K562 (cell line): ENCODE measurements around the gene AK4. TPM values are rescaled to one million over a fixed set of nuclear protein-coding genes. Genes with fewer than 3 reads are reported as not detected.

ENCODE experiments used
- ADNP ChIP-seq: fragments of 200-800 bp; sonication (Bioruptor generic); IDR thresholded peaks from 2 replicates; pipeline ENCODE4 v1.6.1; 2016; ENCODE audit warnings: missing genetic modification characterization, missing compliant biosample characterization
- ELF4 ChIP-seq: fragments of 450-650 bp; formaldehyde crosslinking; IDR thresholded peaks from 2 replicates; pipeline ENCODE4 v1.4.0; 2022; ENCODE audit warnings: missing genetic modification characterization
- GABPB1 ChIP-seq: sonication (generic); formaldehyde crosslinking; IDR thresholded peaks from 2 replicates; pipeline ENCODE4 v1.8.0; 2022; ENCODE audit warnings: mild to moderate bottlenecking, missing genetic modification reagents
- MBD1 ChIP-seq: fragments of 250-450 bp; sonication (Bioruptor Pico); IDR thresholded peaks from 2 replicates; pipeline ENCODE4 v1.8.0; 2022; ENCODE audit warnings: inconsistent platforms
- PYGO2 ChIP-seq: fragments of 450-650 bp; IDR thresholded peaks from 2 replicates; pipeline ENCODE4 v1.6.1; 2016; ENCODE audit warnings: mild to moderate bottlenecking, missing genetic modification characterization, moderate library complexity, missing compliant biosample characterization
- SNAPC5 ChIP-seq: fragments of 250-450 bp; sonication (Bioruptor Pico); IDR thresholded peaks from 2 replicates; pipeline ENCODE4 v1.8.0; 2021; ENCODE audit warnings: moderate library complexity, mild to moderate bottlenecking, inconsistent platforms
- TAL1 ChIP-seq: fragments of 450-650 bp; IDR thresholded peaks from 2 replicates; pipeline ENCODE4 v1.6.1; 2016; ENCODE audit warnings: mild to moderate bottlenecking
- ZBTB1 ChIP-seq: sonication (generic); formaldehyde crosslinking; IDR thresholded peaks from 2 replicates; pipeline ENCODE4 v1.8.1; 2023; ENCODE audit warnings: missing genetic modification reagents, low read depth, mild to moderate bottlenecking, borderline replicate concordance
- ZBTB49 ChIP-seq: sonication (generic); formaldehyde crosslinking; IDR thresholded peaks from 2 replicates; pipeline ENCODE4 v1.8.0; 2022; ENCODE audit warnings: missing genetic modification reagents, mild to moderate bottlenecking, borderline replicate concordance
- ZSCAN29 ChIP-seq: fragments of 450-650 bp; IDR thresholded peaks from 2 replicates; pipeline ENCODE4 v1.6.1; 2017
- polyA plus RNA-seq, 8 experiments: library from polyadenylated mRNA; depleted of rRNA in 4 of 8; stranded (reverse) in 5 of 8; unstranded in 3 of 8; fragments of >200 nt; fragmentation: Nextera tagmentation in 2 of 8; fragmentation: Illumina TruSeq in 1 of 8; extraction: Ambion mirVana in 2 of 8; extraction: Trizol in 1 of 8; gene quantifications; 2 replicates each; pipeline versions ENCODE4 v1.2.1 to v1.2.3, GENCODE V29; 2011 to 2014; ENCODE audit warnings: inconsistent platforms in 1 of 8, missing spikeins in 1 of 8
- total RNA-seq, 7 experiments: library from RNA; depleted of rRNA in 6 of 7; stranded (reverse); fragments of >200 nt in 6 of 7; fragmentation: Illumina TruSeq in 2 of 7; extraction: Trizol in 2 of 7; gene quantifications; 2 replicates each; pipeline versions ENCODE4 v1.2.1 to v1.2.3, GENCODE V29; 2011 to 2021; ENCODE audit warnings: low replicate concordance in 1 of 7
- TF ChIP-seq, protein P1 (sequence below): fragments of 200-400 bp; formaldehyde crosslinking; IDR thresholded peaks from 2 replicates; pipeline ENCODE4 v1.6.1; 2017; ENCODE audit warnings: mild to moderate bottlenecking, low read depth, low read length, moderate library complexity
- TF ChIP-seq, protein P2 (sequence below): sonication (generic); formaldehyde crosslinking; IDR thresholded peaks from 2 replicates; pipeline ENCODE4 v1.8.0; 2022; ENCODE audit warnings: mild to moderate bottlenecking, missing genetic modification reagents
- TF ChIP-seq, protein P3 (sequence below): fragments of 250-450 bp; sonication (Bioruptor Pico); IDR thresholded peaks from 2 replicates; pipeline ENCODE4 v1.8.0; 2021; ENCODE audit warnings: mild to moderate bottlenecking, moderate library complexity
- TF ChIP-seq, protein P4 (sequence below), 2 experiments: IDR thresholded peaks; 2 replicates each; pipeline ENCODE4 v1.6.1; 2012; ENCODE audit warnings: improper control_type of control experiment in 2 of 2, low read depth in 2 of 2, low read length in 2 of 2, borderline replicate concordance in 1 of 2

The AK4 gene
- total and polyA plus RNA-seq, 9 of the 15 experiments (the other 6 are each of a cell fraction or from before 2014, with no cell fraction given), result 10.4 to 96.6 (median 21.5) TPM

- TF ChIP-seq SNAPC5 (no peak), ELF4 (CRISPR knock-in tag) (no peak), GABPB1 (no peak), ZBTB49 (CRISPR knock-in tag) (no peak), ADNP (tag) (no peak), ZBTB1 (CRISPR knock-in tag) (no peak), PYGO2 (tag) (no peak), TAL1 (0 out of 2 replicates have a peak, but pooled peaks have one; percentile 3), MBD1 (CRISPR knock-in tag) (0 out of 2 replicates have a peak, but pooled peaks have one; percentile 22), ZSCAN29 (peak; percentile 45; the same call in 1 of the 2 replicates)
- TF ChIP-seq, protein P1, sequence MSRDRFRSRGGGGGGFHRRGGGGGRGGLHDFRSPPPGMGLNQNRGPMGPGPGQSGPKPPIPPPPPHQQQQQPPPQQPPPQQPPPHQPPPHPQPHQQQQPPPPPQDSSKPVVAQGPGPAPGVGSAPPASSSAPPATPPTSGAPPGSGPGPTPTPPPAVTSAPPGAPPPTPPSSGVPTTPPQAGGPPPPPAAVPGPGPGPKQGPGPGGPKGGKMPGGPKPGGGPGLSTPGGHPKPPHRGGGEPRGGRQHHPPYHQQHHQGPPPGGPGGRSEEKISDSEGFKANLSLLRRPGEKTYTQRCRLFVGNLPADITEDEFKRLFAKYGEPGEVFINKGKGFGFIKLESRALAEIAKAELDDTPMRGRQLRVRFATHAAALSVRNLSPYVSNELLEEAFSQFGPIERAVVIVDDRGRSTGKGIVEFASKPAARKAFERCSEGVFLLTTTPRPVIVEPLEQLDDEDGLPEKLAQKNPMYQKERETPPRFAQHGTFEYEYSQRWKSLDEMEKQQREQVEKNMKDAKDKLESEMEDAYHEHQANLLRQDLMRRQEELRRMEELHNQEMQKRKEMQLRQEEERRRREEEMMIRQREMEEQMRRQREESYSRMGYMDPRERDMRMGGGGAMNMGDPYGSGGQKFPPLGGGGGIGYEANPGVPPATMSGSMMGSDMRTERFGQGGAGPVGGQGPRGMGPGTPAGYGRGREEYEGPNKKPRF, result no peak
- TF ChIP-seq, protein P2, sequence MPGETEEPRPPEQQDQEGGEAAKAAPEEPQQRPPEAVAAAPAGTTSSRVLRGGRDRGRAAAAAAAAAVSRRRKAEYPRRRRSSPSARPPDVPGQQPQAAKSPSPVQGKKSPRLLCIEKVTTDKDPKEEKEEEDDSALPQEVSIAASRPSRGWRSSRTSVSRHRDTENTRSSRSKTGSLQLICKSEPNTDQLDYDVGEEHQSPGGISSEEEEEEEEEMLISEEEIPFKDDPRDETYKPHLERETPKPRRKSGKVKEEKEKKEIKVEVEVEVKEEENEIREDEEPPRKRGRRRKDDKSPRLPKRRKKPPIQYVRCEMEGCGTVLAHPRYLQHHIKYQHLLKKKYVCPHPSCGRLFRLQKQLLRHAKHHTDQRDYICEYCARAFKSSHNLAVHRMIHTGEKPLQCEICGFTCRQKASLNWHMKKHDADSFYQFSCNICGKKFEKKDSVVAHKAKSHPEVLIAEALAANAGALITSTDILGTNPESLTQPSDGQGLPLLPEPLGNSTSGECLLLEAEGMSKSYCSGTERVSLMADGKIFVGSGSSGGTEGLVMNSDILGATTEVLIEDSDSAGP (CRISPR knock-in tag), result no peak
- TF ChIP-seq, protein P3, sequence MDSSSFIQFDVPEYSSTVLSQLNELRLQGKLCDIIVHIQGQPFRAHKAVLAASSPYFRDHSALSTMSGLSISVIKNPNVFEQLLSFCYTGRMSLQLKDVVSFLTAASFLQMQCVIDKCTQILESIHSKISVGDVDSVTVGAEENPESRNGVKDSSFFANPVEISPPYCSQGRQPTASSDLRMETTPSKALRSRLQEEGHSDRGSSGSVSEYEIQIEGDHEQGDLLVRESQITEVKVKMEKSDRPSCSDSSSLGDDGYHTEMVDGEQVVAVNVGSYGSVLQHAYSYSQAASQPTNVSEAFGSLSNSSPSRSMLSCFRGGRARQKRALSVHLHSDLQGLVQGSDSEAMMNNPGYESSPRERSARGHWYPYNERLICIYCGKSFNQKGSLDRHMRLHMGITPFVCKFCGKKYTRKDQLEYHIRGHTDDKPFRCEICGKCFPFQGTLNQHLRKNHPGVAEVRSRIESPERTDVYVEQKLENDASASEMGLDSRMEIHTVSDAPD, result no peak
- TF ChIP-seq, protein P4, sequence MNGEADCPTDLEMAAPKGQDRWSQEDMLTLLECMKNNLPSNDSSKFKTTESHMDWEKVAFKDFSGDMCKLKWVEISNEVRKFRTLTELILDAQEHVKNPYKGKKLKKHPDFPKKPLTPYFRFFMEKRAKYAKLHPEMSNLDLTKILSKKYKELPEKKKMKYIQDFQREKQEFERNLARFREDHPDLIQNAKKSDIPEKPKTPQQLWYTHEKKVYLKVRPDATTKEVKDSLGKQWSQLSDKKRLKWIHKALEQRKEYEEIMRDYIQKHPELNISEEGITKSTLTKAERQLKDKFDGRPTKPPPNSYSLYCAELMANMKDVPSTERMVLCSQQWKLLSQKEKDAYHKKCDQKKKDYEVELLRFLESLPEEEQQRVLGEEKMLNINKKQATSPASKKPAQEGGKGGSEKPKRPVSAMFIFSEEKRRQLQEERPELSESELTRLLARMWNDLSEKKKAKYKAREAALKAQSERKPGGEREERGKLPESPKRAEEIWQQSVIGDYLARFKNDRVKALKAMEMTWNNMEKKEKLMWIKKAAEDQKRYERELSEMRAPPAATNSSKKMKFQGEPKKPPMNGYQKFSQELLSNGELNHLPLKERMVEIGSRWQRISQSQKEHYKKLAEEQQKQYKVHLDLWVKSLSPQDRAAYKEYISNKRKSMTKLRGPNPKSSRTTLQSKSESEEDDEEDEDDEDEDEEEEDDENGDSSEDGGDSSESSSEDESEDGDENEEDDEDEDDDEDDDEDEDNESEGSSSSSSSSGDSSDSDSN (IDR thresholded peaks at IDR 0.05; ENCODE audit: borderline replicate concordance in 1 of 2, low read depth in 2 of 2, low read length in 2 of 2), result 0 out of 4 replicates have a peak, but pooled peaks of 1 of the 2 experiments have one; percentile 33
Measured at GRCh38 chr1:65149351-65150107, 1.5 kb downstream of the AK4 start (continued).
